Stimulated activated CD4-positive, alpha-beta T cell treated with anti-CD3 and anti-CD28 coated beads, Interleukin-1b, Interleukin-23, amount 100 ng/mL, for 24 hours (primary cell): ENCODE measurements around the gene NYAP2.

Experiments
- DNase-seq, 4 experiments: peaks; one replicate each; pipeline ENCODE4 v3.0.0-alpha.2; 2020; ENCODE audit warnings: low read depth in 4 of 4, low spot score in 1 of 4

The NYAP2 gene

GRCh38 chr2:225479386-225479785, 79.9 kb downstream of the NYAP2 start:
- DNase-seq: no peak

- no peak for DNase-seq
Observed at GRCh38 chr2:225484751-225485150, 85.2 kb downstream of the NYAP2 start.

GRCh38 chr2:225486236-225486635, 86.7 kb downstream of the NYAP2 start:
- no peak for DNase-seq

- DNase-seq: no peak
Observed at GRCh38 chr2:225487878-225488416, 88.4 kb downstream of the NYAP2 start.

- no peak for DNase-seq
Observed at GRCh38 chr2:225488743-225489142, 89.2 kb downstream of the NYAP2 start.

- DNase-seq: no peak
Observed at GRCh38 chr2:225493420-225494099, 94.0 kb downstream of the NYAP2 start.

GRCh38 chr2:225494100-225494459, 94.6 kb downstream of the NYAP2 start:
- no peak for DNase-seq

- DNase-seq: no peak
Observed at GRCh38 chr2:225495706-225496105, 96.2 kb downstream of the NYAP2 start.

GRCh38 chr2:225496568-225496967, 97.1 kb downstream of the NYAP2 start:
- no peak for DNase-seq

- no peak for DNase-seq
Observed at GRCh38 chr2:225497166-225497565, 97.7 kb downstream of the NYAP2 start.

GRCh38 chr2:225501022-225501421, 101.5 kb downstream of the NYAP2 start:
- no peak for DNase-seq

GRCh38 chr2:225502971-225503370, 103.5 kb downstream of the NYAP2 start:
- no peak for DNase-seq

GRCh38 chr2:225510796-225511195, 111.3 kb downstream of the NYAP2 start:
- no peak for DNase-seq

- no peak for DNase-seq
Observed at GRCh38 chr2:225512469-225512868, 113.0 kb downstream of the NYAP2 start.

- DNase-seq: no peak
Observed at GRCh38 chr2:225512876-225513540, 113.5 kb downstream of the NYAP2 start.

- DNase-seq: no peak
Observed at GRCh38 chr2:225515033-225515432, 115.5 kb downstream of the NYAP2 start.

- no peak for DNase-seq
Observed at GRCh38 chr2:225526760-225527390, 127.4 kb downstream of the NYAP2 start.

- no peak for DNase-seq
Observed at GRCh38 chr2:225531559-225531958, 132.0 kb downstream of the NYAP2 start.

- no peak for DNase-seq
Observed at GRCh38 chr2:225532096-225532495, 132.6 kb downstream of the NYAP2 start.

- no peak for DNase-seq
Observed at GRCh38 chr2:225534037-225534436, 134.5 kb downstream of the NYAP2 start.

GRCh38 chr2:225534697-225535096, 135.2 kb downstream of the NYAP2 start:
- DNase-seq: no peak

- no peak for DNase-seq
Observed at GRCh38 chr2:225536036-225536435, 136.5 kb downstream of the NYAP2 start.
